BLaER1 (cell line): ENCODE data around the gene DEFB108B.
"Not testable (repeated sequence)": the region's sequence is repeated elsewhere in the genome, so short reads cannot be mapped to it uniquely, and the experiment has no call there.

Source experiments
- H3K27ac ChIP-seq: shearing (Covaris generic); formaldehyde crosslinking; 2 replicates; pipeline ENCODE4 v1.8.1; 2022
- H3K27me3 ChIP-seq: shearing (Covaris generic); formaldehyde crosslinking; 2 replicates; pipeline ENCODE4 v1.8.1; 2022
- H3K36me3 ChIP-seq: shearing (Covaris generic); formaldehyde crosslinking; 2 replicates; pipeline ENCODE4 v1.8.1; 2022
- H3K4me1 ChIP-seq: shearing (Covaris generic); formaldehyde crosslinking; 2 replicates; pipeline ENCODE4 v1.8.1; 2022
- H3K4me2 ChIP-seq: shearing (Covaris generic); formaldehyde crosslinking; 2 replicates; pipeline ENCODE4 v1.8.1; 2022
- H3K4me3 ChIP-seq: shearing (Covaris generic); formaldehyde crosslinking; 2 replicates; pipeline ENCODE4 v1.8.1; 2022
- H3K9ac ChIP-seq: shearing (Covaris generic); formaldehyde crosslinking; 2 replicates; pipeline ENCODE4 v1.8.1; 2022
- H3K9me3 ChIP-seq: shearing (Covaris generic); formaldehyde crosslinking; 2 replicates; pipeline ENCODE4 v1.8.1; 2022
- H4K20me1 ChIP-seq: shearing (Covaris generic); formaldehyde crosslinking; 2 replicates; pipeline ENCODE4 v1.8.1; 2022

The DEFB108B gene

DNA sequence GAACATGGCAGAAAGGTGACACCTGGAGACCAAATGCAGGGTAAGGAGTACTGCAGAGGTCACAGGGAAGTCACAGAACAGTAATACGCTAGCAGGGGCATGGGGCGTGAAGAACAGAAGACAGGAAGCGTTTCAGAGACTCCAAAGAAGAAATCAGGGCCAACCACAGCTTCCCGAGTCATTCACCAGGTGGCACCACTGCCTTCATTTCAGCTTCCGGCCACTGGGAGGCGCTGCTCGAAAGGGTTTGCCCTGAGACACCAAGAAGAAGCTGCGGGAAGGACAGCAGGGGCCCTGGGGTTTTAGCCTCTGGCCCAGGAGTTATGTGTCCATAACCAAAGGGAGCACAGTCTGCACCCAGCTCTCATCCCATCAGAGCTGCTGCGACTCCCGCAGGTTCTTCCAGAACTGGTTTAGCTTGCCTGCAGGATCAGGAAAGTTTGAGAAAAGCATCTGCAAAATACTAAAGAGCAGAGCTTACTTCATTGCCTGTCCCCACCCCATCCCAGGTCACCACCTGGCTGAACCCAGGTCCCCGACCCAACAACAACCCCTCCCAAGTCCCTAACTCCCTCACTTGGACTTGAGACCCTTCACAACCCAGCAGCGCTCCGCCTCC, 32.6 kb upstream of the DEFB108B start:
- peak overlapping the region; percentile 57 for H3K4me2 ChIP-seq
- H3K4me1 ChIP-seq: peaks cover 26% of the 10 kb centered on the region
- not testable (repeated sequence) for H3K4me3 ChIP-seq, H3K27me3 ChIP-seq, H4K20me1 ChIP-seq, H3K36me3 ChIP-seq, H3K27ac ChIP-seq, H3K9ac ChIP-seq, H3K9me3 ChIP-seq

DNA sequence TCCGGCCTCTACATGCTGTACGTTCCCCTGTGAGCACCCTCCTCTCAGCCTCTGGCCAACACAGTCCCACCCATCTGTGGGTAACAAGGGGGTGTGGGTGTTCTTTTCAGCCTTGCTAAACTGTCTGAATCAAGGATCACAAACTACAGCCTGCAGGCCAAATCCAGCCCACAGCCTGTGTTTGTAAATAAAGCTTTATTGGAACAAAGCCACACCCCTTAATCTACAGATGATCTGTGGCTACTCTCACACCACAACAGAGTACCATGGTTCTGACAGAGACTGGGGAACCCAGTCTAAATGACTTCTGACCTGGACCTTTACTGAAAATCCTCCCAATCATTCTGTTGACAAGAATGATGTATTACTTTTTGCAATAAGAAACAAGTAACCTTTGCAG, 32.0 kb upstream of the DEFB108B start:
- H3K4me1 ChIP-seq: peaks cover 26% of the 10 kb centered on the region
- H3K4me3 ChIP-seq, H3K9ac ChIP-seq, H3K36me3 ChIP-seq, H3K27me3 ChIP-seq, H4K20me1 ChIP-seq, H3K27ac ChIP-seq, H3K9me3 ChIP-seq, H3K4me2 ChIP-seq: not testable (repeated sequence)

- not testable (repeated sequence) for H3K27me3 ChIP-seq, H3K4me3 ChIP-seq, H3K9ac ChIP-seq, H3K27ac ChIP-seq, H3K4me2 ChIP-seq, H3K36me3 ChIP-seq, H3K9me3 ChIP-seq, H4K20me1 ChIP-seq
- H3K4me1 ChIP-seq: peaks cover 26% of the 10 kb centered on the region
Observed at GRCh38 chr11:71802874-71803273, 30.1 kb upstream of the DEFB108B start.

- not testable (repeated sequence) for H3K4me3 ChIP-seq, H3K4me2 ChIP-seq, H3K27me3 ChIP-seq, H3K36me3 ChIP-seq, H4K20me1 ChIP-seq, H3K9ac ChIP-seq, H3K27ac ChIP-seq, H3K9me3 ChIP-seq
- H3K4me1 ChIP-seq: peaks cover 22% of the 10 kb centered on the region
Observed at GRCh38 chr11:71804158-71804947, 28.6 kb upstream of the DEFB108B start.

DNA sequence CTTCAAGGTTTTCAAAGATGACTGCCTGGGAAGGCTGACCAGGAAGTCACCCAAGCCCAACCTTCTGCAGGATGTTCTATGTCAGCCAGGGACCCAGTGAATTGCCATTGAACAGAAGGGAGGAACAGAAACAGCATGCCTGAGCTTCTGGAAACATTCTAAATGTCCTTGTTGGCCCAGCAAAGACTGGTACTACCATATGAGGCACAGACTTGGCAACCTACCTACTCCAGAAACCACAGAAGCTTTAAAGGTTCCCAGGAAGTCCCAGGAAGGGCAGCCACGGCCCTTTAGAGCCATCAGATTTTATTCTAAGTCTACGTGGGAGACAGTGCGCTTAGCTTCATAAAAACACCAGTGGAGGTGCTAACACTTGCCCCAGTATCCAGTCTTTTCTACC, 20.5 kb upstream of the DEFB108B start:
- H4K20me1 ChIP-seq, H3K9me3 ChIP-seq, H3K9ac ChIP-seq, H3K36me3 ChIP-seq, H3K4me1 ChIP-seq, H3K27me3 ChIP-seq, H3K4me3 ChIP-seq, H3K27ac ChIP-seq, H3K4me2 ChIP-seq: not testable (repeated sequence)

DNA sequence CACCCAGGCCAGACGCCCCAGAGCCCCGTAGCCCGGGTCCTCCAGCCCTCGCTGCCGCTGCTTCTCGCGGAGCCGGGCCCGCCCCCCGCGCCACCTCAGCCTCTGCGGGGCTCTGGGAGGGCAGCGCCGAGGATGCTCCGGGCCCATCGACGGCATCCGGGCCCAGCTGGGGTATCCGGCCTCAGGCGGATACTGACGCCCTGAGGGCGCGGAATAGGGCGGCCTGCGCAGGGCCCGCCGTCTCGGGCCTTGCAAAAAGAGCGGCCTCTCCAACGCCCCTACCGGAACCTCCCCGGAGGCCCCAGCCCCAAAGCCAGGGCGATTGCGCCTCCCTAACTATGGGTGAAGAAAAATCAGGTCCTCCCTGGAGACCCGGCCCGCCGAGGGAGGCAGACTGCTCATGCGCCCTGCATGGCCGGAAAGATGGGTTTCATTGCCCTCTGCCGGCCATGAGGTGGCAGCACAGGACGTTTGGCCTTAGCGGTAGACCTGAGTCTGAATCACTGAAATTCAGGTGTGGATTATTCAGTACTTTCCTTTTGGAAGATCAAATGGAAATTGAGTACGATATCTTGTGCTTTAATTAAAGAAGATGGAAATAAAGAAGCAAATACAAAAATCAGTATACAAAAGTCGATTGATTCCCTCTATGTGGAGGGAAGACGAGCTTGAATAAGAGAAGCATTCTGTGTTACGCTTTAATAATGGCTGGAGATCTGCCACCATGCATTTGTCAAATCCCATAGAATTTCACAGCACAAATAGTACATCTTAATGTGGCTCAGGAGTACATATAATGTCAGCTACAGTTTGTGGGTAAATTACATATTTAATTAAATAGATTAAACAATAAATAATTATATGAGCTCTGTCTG, 19.3 kb upstream of the DEFB108B start:
- peak overlapping the region; percentile 73 for H3K27ac ChIP-seq

GRCh38 chr11:71821539-71821938, 11.5 kb upstream of the DEFB108B start:
- not testable (repeated sequence) for H4K20me1 ChIP-seq, H3K4me3 ChIP-seq, H3K36me3 ChIP-seq, H3K9me3 ChIP-seq, H3K9ac ChIP-seq, H3K27ac ChIP-seq, H3K27me3 ChIP-seq
- Histone ChIP-seq H3K4me1 (peaks cover 18% of the 10 kb centered on the region), H3K4me2 (peak overlapping the region; percentile 60)

More for the DNA sequence above, 19.3 kb upstream of the DEFB108B start:
- not testable (repeated sequence) for H3K4me1 ChIP-seq, H4K20me1 ChIP-seq, H3K9me3 ChIP-seq, H3K27me3 ChIP-seq, H3K36me3 ChIP-seq
- Histone ChIP-seq H3K4me2 (peak overlapping the region; percentile 72), H3K9ac (peak overlapping the region; percentile 66; the same call in 1 of the 2 replicates), H3K4me3 (peak overlapping the region; percentile 66)

DNA sequence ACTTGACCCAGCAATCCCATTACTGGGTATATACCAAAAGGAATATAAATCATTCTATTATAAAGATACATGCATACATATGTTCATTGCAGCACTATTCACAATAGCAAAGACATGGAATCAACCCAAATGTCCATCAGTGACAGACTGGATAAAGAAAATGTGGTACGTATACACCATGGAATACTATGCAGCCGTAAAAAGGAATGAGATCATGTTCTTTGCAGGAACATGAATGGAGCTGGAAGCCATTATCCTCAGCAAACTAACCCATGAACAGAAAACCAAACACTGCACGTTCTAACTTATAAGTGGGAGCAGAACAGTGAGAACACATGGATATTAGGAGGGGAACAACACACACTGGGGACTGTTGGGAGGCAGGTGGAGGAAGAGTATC, 3.8 kb upstream of the DEFB108B start:
- H4K20me1 ChIP-seq, H3K9ac ChIP-seq, H3K4me2 ChIP-seq, H3K27me3 ChIP-seq, H3K36me3 ChIP-seq, H3K27ac ChIP-seq, H3K9me3 ChIP-seq, H3K4me3 ChIP-seq: not testable (repeated sequence)
- H3K4me1 ChIP-seq: peaks cover 16% of the 10 kb centered on the region

- H3K27ac ChIP-seq, H4K20me1 ChIP-seq, H3K27me3 ChIP-seq, H3K9me3 ChIP-seq, H3K36me3 ChIP-seq, H3K9ac ChIP-seq, H3K4me3 ChIP-seq: not testable (repeated sequence)
- Histone ChIP-seq H3K4me2 (peak overlapping the region; percentile 37; the same call in 1 of the 2 replicates), H3K4me1 (peaks cover 16% of the 10 kb centered on the region)
Observed at GRCh38 chr11:71829686-71830085, 3.3 kb upstream of the DEFB108B start.

GRCh38 chr11:71842720-71843119, 9.7 kb downstream of the DEFB108B start:
- H4K20me1 ChIP-seq, H3K27me3 ChIP-seq, H3K4me1 ChIP-seq, H3K4me2 ChIP-seq, H3K27ac ChIP-seq, H3K36me3 ChIP-seq, H3K9me3 ChIP-seq, H3K4me3 ChIP-seq, H3K9ac ChIP-seq: not testable (repeated sequence)

- H3K4me3 ChIP-seq, H3K36me3 ChIP-seq, H3K27ac ChIP-seq, H3K9me3 ChIP-seq, H3K27me3 ChIP-seq, H4K20me1 ChIP-seq, H3K4me1 ChIP-seq, H3K9ac ChIP-seq, H3K4me2 ChIP-seq: not testable (repeated sequence)
Observed at GRCh38 chr11:71843355-71843754, 10.4 kb downstream of the DEFB108B start.
